Measurements from ENCODE around the gene POU2F1.

DNA sequence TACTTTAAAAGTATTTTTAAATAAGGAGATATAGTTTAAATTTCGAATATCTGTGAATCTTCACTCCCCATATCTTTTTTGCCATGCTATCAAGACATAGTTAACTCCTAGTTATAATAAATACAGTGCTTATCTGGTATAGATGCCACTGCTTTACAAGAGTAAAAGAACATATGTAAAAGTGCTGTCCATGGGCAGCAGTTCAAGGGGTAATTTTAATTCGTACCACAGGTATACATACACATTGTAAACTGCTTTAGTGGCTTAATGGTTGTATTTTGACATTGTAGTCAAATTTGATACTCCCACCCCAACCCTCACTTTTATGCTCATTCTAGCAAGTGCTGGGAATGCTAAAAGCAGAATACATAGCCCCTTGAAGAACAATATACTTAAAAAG, 18.6 kb downstream of the POU2F1 start:
- no peak for TF ChIP-seq CTCF (IDR thresholded peaks at IDR 0.05)
- no peak for TF ChIP-seq POLR2AphosphoS5 (IDR thresholded peaks at IDR 0.05)
- TF ChIP-seq POLR2A (IDR thresholded peaks at IDR 0.05), result no peak

Measured in sigmoid colon (tissue), 4 donors.